ENCODE measurements around the gene ADH5. TPM values are rescaled to one million over a fixed set of nuclear protein-coding genes. Genes with fewer than 3 reads are reported as not detected.
"Not testable (repeated sequence)": the region's sequence is repeated elsewhere in the genome, so short reads cannot be mapped to it uniquely, and the experiment has no call there.

ADH5 gene
- polyA plus RNA-seq, 5 donors, result 238 to 308 (median 270) TPM

DNA sequence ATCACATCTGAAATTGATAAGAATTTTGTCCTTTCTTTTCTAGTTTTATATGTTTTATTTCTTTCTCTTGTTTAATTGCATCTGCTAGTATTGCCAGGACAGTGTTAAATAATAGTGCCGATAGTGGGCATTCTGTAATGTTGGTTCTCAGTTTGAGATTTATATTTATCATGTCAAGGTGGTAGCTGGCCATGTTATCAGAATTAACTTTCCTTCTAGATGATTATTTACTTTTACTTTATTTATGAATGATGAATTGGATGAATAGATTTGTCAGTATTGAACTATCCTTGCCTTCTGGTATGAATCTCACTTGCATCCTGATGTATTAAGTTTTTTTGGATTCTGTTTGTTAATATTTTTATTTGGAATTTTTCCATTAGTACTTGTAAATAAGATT, 50.4 kb downstream of the ADH5 start:
- no peak for DNase-seq

DNA sequence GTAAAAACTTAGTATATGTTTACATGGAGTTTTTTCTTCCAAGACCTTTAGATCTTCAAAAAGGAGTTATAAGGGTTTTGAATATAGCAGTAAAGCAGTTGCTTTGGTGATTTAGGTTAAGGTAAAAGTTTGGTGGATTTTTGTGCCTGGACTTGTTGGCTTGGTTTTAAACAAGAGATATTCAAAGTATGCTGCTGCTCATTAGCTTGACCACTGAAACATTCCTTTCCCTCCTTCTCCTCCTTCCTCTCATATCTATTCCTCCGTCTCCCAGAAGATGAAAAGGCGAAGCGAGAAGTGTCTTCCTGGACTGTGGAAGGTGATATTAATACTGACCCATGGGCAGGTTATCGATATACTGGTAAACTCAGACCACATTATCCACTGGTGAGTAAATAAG, 54.6 kb downstream of the ADH5 start:
- no peak for DNase-seq

DNA sequence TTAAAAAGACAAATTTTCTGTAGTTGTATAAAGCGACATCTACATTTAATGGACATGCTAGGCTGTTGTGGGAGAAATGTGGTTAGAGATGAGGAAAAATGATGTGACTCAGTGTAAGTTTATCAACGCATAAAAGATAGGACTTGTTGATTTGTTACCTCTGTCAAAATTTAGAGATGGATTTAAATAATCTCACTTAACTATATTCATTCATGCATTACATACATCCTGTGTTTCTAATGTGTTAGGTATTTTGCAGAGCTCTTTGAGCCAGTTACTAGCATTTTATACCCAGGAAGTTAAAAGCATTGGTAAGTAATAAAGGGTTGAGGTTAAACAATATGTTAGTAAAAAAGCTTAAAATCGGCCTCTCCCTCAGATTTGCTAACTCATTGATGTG, 58.7 kb downstream of the ADH5 start:
- no peak for DNase-seq

DNA sequence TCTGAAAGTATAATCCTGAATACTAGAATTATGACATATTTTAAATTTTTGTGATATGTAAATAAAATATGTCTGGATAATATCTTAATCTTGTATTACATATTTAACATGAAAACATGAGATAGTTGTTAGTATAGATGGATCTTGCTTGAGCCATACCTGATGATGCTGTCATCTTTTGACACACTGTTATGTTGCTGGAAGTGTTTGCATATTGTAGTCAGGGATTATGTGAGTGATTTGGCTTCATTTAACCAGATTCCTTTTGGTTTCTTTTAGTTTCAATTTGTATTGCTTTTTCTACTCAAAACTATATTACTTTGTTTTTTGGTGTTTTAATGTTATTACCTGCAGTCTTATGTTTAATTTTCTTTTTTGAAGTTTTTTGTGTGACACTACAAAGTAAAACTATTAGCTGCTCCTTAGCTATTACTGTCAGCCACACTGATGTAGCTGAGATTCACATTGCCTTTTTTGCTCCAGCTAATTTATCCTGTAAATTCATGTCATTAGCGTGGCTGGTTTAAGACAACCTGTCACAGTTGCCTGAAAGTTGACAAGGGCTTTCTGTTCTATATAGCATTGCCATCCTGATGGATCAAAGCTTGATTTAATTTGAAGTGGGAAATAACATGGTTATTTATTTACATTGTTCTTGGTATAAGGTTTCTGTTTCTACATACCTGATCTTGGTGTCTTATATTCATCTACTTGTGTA, 59.4 kb downstream of the ADH5 start:
- no peak for DNase-seq

DNA sequence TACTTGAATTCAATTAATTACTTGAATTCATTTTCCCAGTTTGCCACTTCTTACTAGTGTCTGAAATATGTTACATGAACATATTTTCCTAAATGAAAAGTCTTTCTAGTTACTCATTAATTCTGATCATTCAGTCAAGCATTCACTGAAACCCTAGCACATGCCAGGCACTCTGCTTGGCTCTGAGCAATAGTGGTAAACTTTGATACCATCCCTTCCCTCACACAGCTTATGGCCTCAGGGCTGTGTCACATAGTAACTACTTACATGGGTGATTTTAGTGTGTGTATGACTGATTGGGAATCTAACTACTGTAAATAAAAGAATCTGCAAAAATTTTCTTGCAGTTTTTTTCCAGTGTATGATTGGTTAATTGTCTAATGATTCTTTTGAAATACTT, 60.4 kb downstream of the ADH5 start:
- DNase-seq, result no peak

DNA sequence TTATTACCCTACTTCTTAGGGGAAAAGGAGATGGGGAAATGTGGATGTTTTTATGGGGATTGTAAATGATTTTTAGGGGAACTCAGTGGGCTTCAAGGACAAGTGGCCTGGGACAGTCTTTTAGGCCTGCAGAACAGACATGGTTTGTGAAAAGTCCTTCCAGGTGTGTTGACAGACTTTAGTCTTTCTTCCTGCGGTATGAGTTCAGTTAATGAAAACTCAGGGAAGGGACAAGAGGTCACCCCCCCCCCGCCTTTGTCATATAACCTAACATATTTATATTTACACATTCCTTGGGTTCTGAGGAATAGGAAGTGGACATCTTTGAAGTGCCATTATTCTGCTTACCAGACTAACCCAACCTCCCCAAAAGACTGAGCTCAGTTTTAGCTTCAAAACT, 61.3 kb downstream of the ADH5 start:
- DNase-seq, result no peak

DNA sequence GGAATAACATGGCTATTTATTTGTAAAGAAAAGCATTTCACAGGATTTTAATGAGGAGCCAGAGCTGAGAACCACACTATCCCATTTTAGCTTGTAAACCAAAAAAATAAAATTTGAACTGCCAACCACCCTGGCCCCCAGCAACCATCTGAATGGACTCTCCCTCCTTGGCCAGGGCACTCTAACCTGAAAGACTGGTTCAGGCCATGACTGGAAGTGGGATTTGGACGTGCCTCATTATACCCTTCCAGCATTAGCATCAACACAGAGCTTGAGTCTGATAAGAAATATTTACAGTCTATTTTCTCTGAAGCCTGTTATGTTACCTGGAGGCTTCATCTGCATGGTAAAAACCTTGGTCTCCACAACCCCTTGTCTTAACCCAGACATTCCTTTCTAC, 63.1 kb downstream of the ADH5 start:
- DNase-seq, result no peak

DNA sequence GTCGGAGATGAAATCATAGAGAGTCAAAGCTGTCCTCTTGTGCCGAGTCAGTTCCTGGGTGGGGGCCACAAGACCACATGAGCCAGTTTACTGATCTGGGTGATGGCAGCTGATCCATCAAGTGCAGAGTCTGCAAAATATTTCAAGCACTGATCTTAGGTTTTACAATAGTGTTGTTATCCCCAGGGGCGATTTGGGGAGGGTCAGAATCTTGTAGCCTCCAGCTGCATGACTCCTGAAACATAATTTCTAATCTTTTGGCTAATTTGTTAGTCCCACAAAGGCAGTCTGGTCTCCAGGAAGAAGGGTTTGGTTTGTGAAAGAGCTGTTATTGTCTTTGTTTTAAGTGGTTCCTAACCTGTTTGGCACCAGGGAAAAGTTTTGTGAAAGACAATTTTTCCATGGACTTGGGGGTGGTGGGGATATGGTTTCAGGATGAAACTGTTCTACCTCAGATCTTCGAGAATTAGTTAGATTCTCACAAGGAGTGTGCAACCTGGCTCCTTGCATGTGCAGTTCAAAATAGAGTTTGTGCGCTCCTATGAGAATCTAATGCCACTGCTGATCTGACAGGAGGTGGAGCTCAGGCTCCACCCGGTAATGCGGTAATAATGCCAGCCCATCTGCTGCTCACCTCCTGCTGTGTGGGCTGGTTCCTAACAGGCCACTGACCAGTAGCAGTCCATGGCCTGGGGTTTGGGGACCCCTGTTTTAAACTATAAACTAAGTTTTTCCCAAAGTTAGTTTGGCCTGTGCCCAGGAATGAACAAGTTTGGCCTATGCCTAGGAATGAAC, 63.9 kb downstream of the ADH5 start:
- no peak for DNase-seq

DNA sequence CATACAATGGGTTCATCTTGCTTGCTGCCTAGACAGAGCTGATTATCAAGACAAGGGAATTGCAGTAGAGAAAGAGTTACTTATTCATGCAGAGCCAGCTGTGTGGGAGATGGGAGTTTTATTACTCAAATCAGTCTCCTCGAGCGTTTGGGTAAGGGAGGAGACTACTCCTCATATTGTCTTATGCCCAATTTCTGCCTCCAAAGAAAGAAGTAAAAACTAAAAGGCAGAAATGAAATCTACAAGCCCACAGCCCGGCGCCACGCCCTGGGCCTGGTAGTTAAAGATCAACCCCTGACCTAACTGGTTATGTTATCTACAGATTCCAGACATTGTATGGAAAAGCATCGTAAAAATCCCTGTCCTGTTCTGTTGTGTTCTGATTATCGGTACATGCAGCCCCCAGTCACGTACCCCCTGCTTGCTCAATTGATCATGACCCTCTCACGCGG, 64.8 kb downstream of the ADH5 start:
- DNase-seq, result not testable (repeated sequence)

DNA sequence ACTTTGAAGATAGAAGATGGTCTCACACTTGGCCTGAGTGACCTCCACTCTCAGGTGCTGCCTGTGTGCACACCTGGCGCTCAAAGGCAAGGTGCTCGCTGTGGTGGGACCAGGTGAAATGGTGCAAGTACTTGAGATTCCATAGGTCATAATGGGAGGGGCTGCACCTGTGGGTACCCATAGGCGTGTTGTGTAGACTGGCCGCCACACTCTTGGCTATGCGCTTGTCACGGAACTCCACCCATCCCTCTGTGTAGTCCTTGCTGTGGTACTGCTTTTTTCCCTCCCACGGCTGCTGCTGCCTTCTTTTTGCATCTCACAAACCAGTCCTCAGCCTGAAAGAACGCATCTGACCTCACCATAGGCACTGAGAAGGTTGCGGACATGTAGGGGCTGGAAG, 66.0 kb downstream of the ADH5 start:
- no peak for DNase-seq

DNA sequence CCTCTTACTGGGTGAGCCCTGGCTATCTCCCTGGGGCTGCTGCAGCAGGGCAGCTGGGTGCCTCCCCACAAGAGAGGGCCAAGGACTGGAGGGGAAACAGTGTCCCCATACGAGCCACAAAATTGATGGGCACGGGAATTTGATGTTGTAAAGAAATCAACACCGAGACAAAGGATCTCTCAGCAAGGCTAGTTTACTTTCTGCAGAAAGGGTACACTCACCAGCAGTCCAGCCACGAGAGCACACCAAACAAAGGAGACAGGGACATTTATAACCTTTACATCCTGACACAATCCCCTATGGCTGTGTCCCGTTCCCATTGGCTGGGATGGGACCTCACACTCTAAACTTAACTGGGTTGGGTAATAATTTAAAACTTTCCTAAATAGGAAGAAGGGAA, 67.2 kb downstream of the ADH5 start:
- DNase-seq, result no peak

Other genes with a start within 250 kb of the ADH5 start
- 100 to 1,000 TPM in 4 of 5 donors, 10 to 100 TPM in 1; 91.0 to 118 (median 113) TPM for gene EIF4E, start 159.7 kb downstream of the ADH5 start, polyA plus RNA-seq (ENCODE audit: insufficient read depth in 1 of 5, insufficient read length in 5 of 5, low replicate concordance in 1 of 5)
- gene METAP1, start 93.1 kb downstream of the ADH5 start, polyA plus RNA-seq (ENCODE audit: insufficient read depth in 1 of 5, insufficient read length in 5 of 5, low replicate concordance in 1 of 5), result 10 to 100 TPM; 50.6 to 75.4 (median 65.5) TPM
- gene ADH4, start 55.5 kb upstream of the ADH5 start, polyA plus RNA-seq (ENCODE audit: insufficient read depth in 1 of 5, insufficient read length in 5 of 5, low replicate concordance in 1 of 5), result 1 to 10 TPM in 3 of 5 donors, under 1 TPM in 2; 0.41 to 2.2 (median 1.3) TPM
- gene ADH6, start 130.5 kb upstream of the ADH5 start, polyA plus RNA-seq (ENCODE audit: insufficient read depth in 1 of 5, insufficient read length in 5 of 5, low replicate concordance in 1 of 5), result 10 to 100 TPM in 4 of 5 donors, 1 to 10 TPM in 1; 9.0 to 24.9 (median 14.1) TPM
- 10 to 100 TPM; 10.2 to 19.2 (median 17.0) TPM for gene ADH1A, start 202.2 kb upstream of the ADH5 start, polyA plus RNA-seq (ENCODE audit: insufficient read depth in 1 of 5, insufficient read length in 5 of 5, low replicate concordance in 1 of 5)
- 1,000 to 10,000 TPM in 2 of 5 donors, 100 to 1,000 TPM in 3; 945 to 1,187 (median 983) TPM for gene ADH1B, start 232.6 kb upstream of the ADH5 start, polyA plus RNA-seq (ENCODE audit: insufficient read depth in 1 of 5, insufficient read length in 5 of 5, low replicate concordance in 1 of 5)